ENCODE results near the gene OTOGL. TPM values are rescaled to one million over a fixed set of nuclear protein-coding genes. Genes with fewer than 3 reads are reported as not detected.

The OTOGL gene
- total RNA-seq, 4 donors from 2014 or later = 0.72 to 1.2 (median 0.88) TPM

DNA sequence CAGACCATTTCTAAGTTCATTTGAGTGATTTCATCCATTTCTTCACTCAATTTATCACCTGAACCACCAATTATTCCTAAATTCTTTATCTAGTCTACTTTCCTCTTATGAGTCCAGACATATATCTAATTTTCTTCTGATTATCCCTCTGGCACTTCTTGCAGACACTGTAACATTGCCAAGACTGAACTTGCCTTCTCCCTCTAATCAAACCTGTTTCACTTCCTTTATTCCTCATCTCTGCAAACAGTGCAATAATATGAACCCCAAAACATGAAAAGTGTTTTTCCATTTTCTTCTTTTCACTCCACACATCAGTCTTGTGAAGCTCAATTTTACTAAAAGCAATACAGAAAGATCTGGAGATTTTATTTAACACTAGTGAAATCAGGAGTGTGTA, 306.9 kb downstream of the OTOGL start:
- Histone ChIP-seq H3K27ac (no peak overlapping the region), H3K4me3 (no peak overlapping the region), H3K4me1 (no peaks in the 10 kb centered on the region), H3K9me3 (no peaks in the 10 kb centered on the region), H3K27me3 (no peaks in the 10 kb centered on the region), H3K36me3 (no peaks in the 10 kb centered on the region)
- no peak for DNase-seq (ENCODE audit: low spot score in 2 of 2)
- TF ChIP-seq, protein P1, sequence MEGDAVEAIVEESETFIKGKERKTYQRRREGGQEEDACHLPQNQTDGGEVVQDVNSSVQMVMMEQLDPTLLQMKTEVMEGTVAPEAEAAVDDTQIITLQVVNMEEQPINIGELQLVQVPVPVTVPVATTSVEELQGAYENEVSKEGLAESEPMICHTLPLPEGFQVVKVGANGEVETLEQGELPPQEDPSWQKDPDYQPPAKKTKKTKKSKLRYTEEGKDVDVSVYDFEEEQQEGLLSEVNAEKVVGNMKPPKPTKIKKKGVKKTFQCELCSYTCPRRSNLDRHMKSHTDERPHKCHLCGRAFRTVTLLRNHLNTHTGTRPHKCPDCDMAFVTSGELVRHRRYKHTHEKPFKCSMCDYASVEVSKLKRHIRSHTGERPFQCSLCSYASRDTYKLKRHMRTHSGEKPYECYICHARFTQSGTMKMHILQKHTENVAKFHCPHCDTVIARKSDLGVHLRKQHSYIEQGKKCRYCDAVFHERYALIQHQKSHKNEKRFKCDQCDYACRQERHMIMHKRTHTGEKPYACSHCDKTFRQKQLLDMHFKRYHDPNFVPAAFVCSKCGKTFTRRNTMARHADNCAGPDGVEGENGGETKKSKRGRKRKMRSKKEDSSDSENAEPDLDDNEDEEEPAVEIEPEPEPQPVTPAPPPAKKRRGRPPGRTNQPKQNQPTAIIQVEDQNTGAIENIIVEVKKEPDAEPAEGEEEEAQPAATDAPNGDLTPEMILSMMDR (IDR thresholded peaks at IDR 0.05) = no peak
- TF ChIP-seq EP300 (IDR thresholded peaks at IDR 0.05) (no peak), POLR2A (IDR thresholded peaks at IDR 0.05) (no peak), POLR2AphosphoS5 (IDR thresholded peaks at IDR 0.05) (no peak)

DNA sequence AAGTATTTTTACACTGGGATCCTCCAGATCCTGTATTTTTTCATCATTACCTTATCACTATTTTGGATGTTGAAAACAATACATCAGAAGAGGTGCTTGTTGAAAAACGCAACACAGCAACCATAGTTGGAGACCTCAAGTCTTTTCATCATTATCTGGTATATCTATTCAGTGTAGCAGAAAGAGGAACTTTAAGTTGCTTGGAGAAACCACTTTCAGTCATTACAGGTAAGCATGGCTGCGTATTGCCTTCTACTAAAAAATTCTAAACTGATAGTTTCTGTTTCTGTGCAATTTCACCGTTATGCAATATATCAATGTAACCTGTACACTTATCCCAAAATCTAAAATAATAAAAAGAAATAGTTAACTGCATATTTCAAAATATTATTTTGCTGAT, 312.4 kb downstream of the OTOGL start:
- TF ChIP-seq, protein P1 (IDR thresholded peaks at IDR 0.05) = no peak
- no peak for TF ChIP-seq EP300 (IDR thresholded peaks at IDR 0.05)
- TF ChIP-seq POLR2AphosphoS5 (IDR thresholded peaks at IDR 0.05) = no peak
- TF ChIP-seq POLR2A (IDR thresholded peaks at IDR 0.05) = no peak
- H3K36me3 ChIP-seq = no peaks in the 10 kb centered on the region
- no peaks in the 10 kb centered on the region for H3K9me3 ChIP-seq
- no peaks in the 10 kb centered on the region for H3K4me1 ChIP-seq
- no peak for DNase-seq (ENCODE audit: low spot score in 2 of 2)
- no peak overlapping the region for H3K27ac ChIP-seq
- H3K27me3 ChIP-seq = no peaks in the 10 kb centered on the region
- no peak overlapping the region for H3K4me3 ChIP-seq
- WGBS = 65% methylated on average over 3 of the region's 3 CpGs

DNA sequence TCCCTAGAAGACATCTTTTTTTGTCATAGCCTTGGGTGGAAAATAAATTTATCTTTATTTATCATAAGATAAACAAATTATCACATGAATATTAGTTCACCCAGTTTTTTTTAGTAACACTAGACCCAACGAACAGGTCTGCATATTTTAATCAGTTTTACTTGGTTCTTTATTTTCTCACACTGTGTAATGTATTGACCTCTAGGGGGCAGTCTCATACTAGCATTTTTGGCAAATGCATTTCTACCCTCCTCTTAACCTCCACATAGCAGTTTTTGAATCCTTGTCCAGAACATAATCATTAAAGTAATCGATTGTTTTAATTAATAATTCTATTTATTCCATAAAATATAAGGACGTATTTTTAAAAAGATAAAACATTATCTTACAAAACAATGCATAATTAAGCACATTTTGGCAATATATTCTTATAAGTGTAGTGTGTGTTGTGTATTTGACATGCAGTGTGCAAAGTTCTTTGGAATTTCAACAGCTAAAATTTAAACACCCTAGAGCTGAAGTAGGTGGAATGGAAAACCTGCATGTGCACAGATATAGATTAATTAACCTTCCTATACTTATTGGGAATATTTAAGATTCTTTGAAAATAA, 313.1 kb downstream of the OTOGL start:
- TF ChIP-seq POLR2A (IDR thresholded peaks at IDR 0.05) = no peak
- no peak for TF ChIP-seq EP300 (IDR thresholded peaks at IDR 0.05)
- TF ChIP-seq, protein P1 (IDR thresholded peaks at IDR 0.05) = peak; percentile 12 to 63
- Histone ChIP-seq H3K4me3 (no peak overlapping the region), H3K27me3 (no peaks in the 10 kb centered on the region), H3K27ac (no peak overlapping the region), H3K4me1 (no peaks in the 10 kb centered on the region), H3K36me3 (no peaks in the 10 kb centered on the region), H3K9me3 (no peaks in the 10 kb centered on the region)
- DNase-seq (ENCODE audit: low spot score in 2 of 2) = no peak
- WGBS = 6% methylated on average over 3 of the region's 3 CpGs

DNA sequence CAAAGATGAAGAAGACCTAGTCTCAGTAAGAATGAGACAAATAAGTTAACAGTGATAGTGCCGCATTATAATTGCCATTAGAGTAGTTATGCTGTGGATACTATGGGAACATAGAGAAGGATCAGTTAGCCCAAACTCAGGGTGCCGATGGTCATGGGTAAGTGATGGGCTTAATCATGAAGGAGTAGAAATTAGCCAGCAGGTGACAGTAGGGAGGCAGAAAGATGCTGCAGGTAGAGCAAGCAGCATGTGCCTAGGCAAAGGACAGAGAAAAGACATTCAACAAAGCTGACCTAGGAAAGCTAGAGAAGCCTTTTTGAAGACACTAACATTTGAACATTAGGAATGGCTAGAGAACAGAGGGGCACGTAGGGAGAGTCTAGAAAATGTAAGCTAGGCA, 314.1 kb downstream of the OTOGL start:
- TF ChIP-seq POLR2AphosphoS5 (IDR thresholded peaks at IDR 0.05) (no peak), POLR2A (IDR thresholded peaks at IDR 0.05) (no peak), EP300 (IDR thresholded peaks at IDR 0.05) (no peak)
- TF ChIP-seq, protein P1 (IDR thresholded peaks at IDR 0.05) = no peak
- no peaks in the 10 kb centered on the region for H3K9me3 ChIP-seq
- WGBS = 94% methylated on average over 3 of the region's 3 CpGs
- no peak overlapping the region for H3K4me3 ChIP-seq
- no peak overlapping the region for H3K27ac ChIP-seq
- H3K27me3 ChIP-seq = no peaks in the 10 kb centered on the region
- no peaks in the 10 kb centered on the region for H3K4me1 ChIP-seq
- DNase-seq (ENCODE audit: low spot score in 2 of 2) = no peak
- H3K36me3 ChIP-seq = no peaks in the 10 kb centered on the region

DNA sequence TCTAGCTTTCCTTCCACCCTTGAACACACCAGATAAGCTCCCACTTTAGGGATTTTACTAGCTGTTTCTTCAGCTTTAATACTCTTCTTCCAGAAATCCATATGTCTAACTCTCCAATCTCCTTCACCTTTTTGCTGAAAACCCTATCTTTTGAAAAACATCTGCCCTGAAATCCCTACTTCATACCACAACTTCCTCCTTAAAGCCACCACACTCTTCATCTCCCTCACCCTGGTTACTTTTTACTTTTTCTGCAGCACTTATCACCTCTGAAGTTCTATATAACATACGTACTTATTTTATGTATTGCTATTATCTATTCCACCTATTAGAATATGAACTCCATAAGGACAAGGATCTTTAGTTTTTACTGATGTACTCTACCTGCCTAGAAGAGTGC, 316.1 kb downstream of the OTOGL start:
- 83% methylated on average over 1 of the region's 1 CpG for WGBS
- no peaks in the 10 kb centered on the region for H3K27me3 ChIP-seq
- no peaks in the 10 kb centered on the region for H3K4me1 ChIP-seq
- H3K36me3 ChIP-seq = no peaks in the 10 kb centered on the region
- TF ChIP-seq POLR2AphosphoS5 (IDR thresholded peaks at IDR 0.05) (no peak), POLR2A (IDR thresholded peaks at IDR 0.05) (no peak), EP300 (IDR thresholded peaks at IDR 0.05) (no peak)
- TF ChIP-seq, protein P1 (IDR thresholded peaks at IDR 0.05) = no peak
- no peak for DNase-seq (ENCODE audit: low spot score in 2 of 2)
- H3K9me3 ChIP-seq = no peaks in the 10 kb centered on the region
- no peak overlapping the region for H3K27ac ChIP-seq
- no peak overlapping the region for H3K4me3 ChIP-seq

Data from suprapubic skin (tissue), 4 donors.